Endodermal cell (in vitro differentiated cells): ENCODE data around the gene KLHL33. TPM values are rescaled to one million over a fixed set of nuclear protein-coding genes. Genes with fewer than 3 reads are reported as not detected.

Experiments
- DNase-seq: peaks from one replicate; pipeline ENCODE4 v3.0.0-alpha.2; 2017
- H3K27ac ChIP-seq: 2 replicates; pipeline ENCODE4 v1.5.1; 2013; ENCODE audit warnings: mild to moderate bottlenecking, low read depth, low read length, moderate library complexity
- H3K27me3 ChIP-seq: 2 replicates; pipeline ENCODE4 v1.6.1; 2013; ENCODE audit warnings: mild to moderate bottlenecking, low read length, moderate library complexity; ENCODE audit not compliant: insufficient read depth, control insufficient read depth, poor library complexity, severe bottlenecking
- H3K36me3 ChIP-seq: 2 replicates; pipeline ENCODE4 v1.7.0; 2013; ENCODE audit warnings: mild to moderate bottlenecking, low read length, moderate library complexity; ENCODE audit not compliant: control insufficient read depth, insufficient read depth
- H3K4me1 ChIP-seq: one replicate; pipeline ENCODE4 v1.7.0; 2013; ENCODE audit warnings: low read length; ENCODE audit not compliant: control insufficient read depth, insufficient read depth
- H3K4me3 ChIP-seq: 2 replicates; pipeline ENCODE4 v1.5.1; 2013; ENCODE audit warnings: mild to moderate bottlenecking, low read length, moderate library complexity
- H3K9ac ChIP-seq: 2 replicates; pipeline ENCODE4 v1.6.1; 2013; ENCODE audit warnings: mild to moderate bottlenecking, low read length, moderate library complexity; ENCODE audit not compliant: poor library complexity, severe bottlenecking; ENCODE audit errors: extremely low read depth
- H3K9me3 ChIP-seq: 2 replicates; pipeline ENCODE4 v1.6.1; 2013; ENCODE audit warnings: mild to moderate bottlenecking, low read length, moderate library complexity; ENCODE audit not compliant: control insufficient read depth
- H3K27ac Mint-ChIP-seq: 2 replicates; pipeline ENCODE4 v1.8.0; 2020; ENCODE audit warnings: mixed read lengths
- H3K27me3 Mint-ChIP-seq: 2 replicates; pipeline ENCODE4 v1.8.0; 2021; ENCODE audit warnings: mild to moderate bottlenecking, mixed read lengths; ENCODE audit not compliant: insufficient read depth
- H3K36me3 Mint-ChIP-seq: 2 replicates; pipeline ENCODE4 v1.8.0; 2020; ENCODE audit warnings: low read depth, mixed read lengths
- H3K4me1 Mint-ChIP-seq: 2 replicates; pipeline ENCODE4 v1.8.0; 2020; ENCODE audit warnings: mixed read lengths
- H3K4me3 Mint-ChIP-seq: 2 replicates; pipeline ENCODE4 v1.8.0; 2020; ENCODE audit warnings: mild to moderate bottlenecking, moderate library complexity, mixed read lengths
- H3K9me3 Mint-ChIP-seq: 2 replicates; pipeline ENCODE4 v1.8.0; 2020; ENCODE audit warnings: mild to moderate bottlenecking, mixed read lengths
- CTCF ChIP-seq: fragments of 200-600 bp; sonication (generic); conservative IDR thresholded peaks from 2 replicates; pipeline ENCODE4 v1.5.0; 2021; ENCODE audit warnings: antibody characterized with exemption, mild to moderate bottlenecking
- WGBS, 2 experiments: methylation state at CpG; one replicate each; pipeline versions ENCODE4 v1.1.5 to v1.1.7; 2013; ENCODE audit warnings: missing lambda C conversion rate in 2 of 2, mixed read lengths in 1 of 2; ENCODE audit not compliant: insufficient coverage in 1 of 2, insufficient read length in 1 of 2; 5-methylcytosine and 5-hydroxymethylcytosine counted together
- total RNA-seq, 2 donors: library from RNA; stranded (reverse); fragmentation: NEBNext Ultra II Directional in 1 of 2; extraction: Animal tissue kit (Norgen Biotek cat#: 25700) in 1 of 2; gene quantifications; 2 replicates in 1 of 2; 3 replicates in 1 of 2; pipeline ENCODE4 v1.2.1, GENCODE V29; 2021

The KLHL33 gene
- total RNA-seq, 2 donors from 2014 or later: 0.09 TPM; not detected in 1

GRCh38 chr14:20422886-20423285, 13.1 kb downstream of the KLHL33 start:
- Mint-ChIP-seq H3K4me1 (peaks cover 28% of the 10 kb centered on the region), H3K27me3 (no peaks in the 10 kb centered on the region), H3K4me3 (no peak overlapping the region), H3K36me3 (no peaks in the 10 kb centered on the region), H3K9me3 (no peaks in the 10 kb centered on the region), H3K27ac (no peak overlapping the region)
- H3K9me3 ChIP-seq: no peaks in the 10 kb centered on the region
- no peak overlapping the region for H3K4me3 ChIP-seq
- TF ChIP-seq CTCF: no peak
- H3K27ac ChIP-seq: no peak overlapping the region
- no peaks in the 10 kb centered on the region for H3K27me3 ChIP-seq
- no peaks in the 10 kb centered on the region for H3K36me3 ChIP-seq
- no peak overlapping the region for H3K9ac ChIP-seq
- H3K4me1 ChIP-seq: peaks cover 5% of the 10 kb centered on the region
- WGBS, 2 experiments: 73% methylated on average over 1 of the region's 2 CpGs; no CpG with 5 or more reads in 1 of the 2 experiments
- DNase-seq: no peak

- no peaks in the 10 kb centered on the region for H3K36me3 Mint-ChIP-seq
- H3K4me3 Mint-ChIP-seq: no peak overlapping the region
- Histone ChIP-seq H3K9me3 (no peaks in the 10 kb centered on the region), H3K4me1 (peaks cover 9% of the 10 kb centered on the region), H3K4me3 (no peak overlapping the region), H3K27me3 (no peaks in the 10 kb centered on the region), H3K36me3 (no peaks in the 10 kb centered on the region), H3K27ac (no peak overlapping the region), H3K9ac (no peak overlapping the region)
- H3K4me1 Mint-ChIP-seq: peaks cover 25% of the 10 kb centered on the region
- H3K9me3 Mint-ChIP-seq: no peaks in the 10 kb centered on the region
- H3K27ac Mint-ChIP-seq: no peak overlapping the region
- 40 to 44% methylated on average over 2 of the region's 2 CpGs for WGBS, 2 experiments
- DNase-seq: no peak
- H3K27me3 Mint-ChIP-seq: no peaks in the 10 kb centered on the region
- no peak for TF ChIP-seq CTCF
These were observed 14.7 kb downstream of the KLHL33 start for GRCh38 chr14:20421267-20421666.

- no peak overlapping the region for H3K9ac ChIP-seq
- Mint-ChIP-seq H3K36me3 (no peaks in the 10 kb centered on the region), H3K9me3 (no peaks in the 10 kb centered on the region), H3K27me3 (no peaks in the 10 kb centered on the region), H3K4me3 (no peak overlapping the region), H3K27ac (no peak overlapping the region), H3K4me1 (peaks cover 29% of the 10 kb centered on the region)
- peaks cover 9% of the 10 kb centered on the region for H3K4me1 ChIP-seq
- no peaks in the 10 kb centered on the region for H3K36me3 ChIP-seq
- DNase-seq: no peak
- 100% methylated on average over 1 of the region's 1 CpG for WGBS, 2 experiments
- no peaks in the 10 kb centered on the region for H3K9me3 ChIP-seq
- H3K27ac ChIP-seq: no peak overlapping the region
- no peak overlapping the region for H3K4me3 ChIP-seq
- TF ChIP-seq CTCF: no peak
- no peaks in the 10 kb centered on the region for H3K27me3 ChIP-seq
These were observed 16.5 kb downstream of the KLHL33 start for GRCh38 chr14:20419419-20419818.
